ENCODE data around the gene GALNT2.

Gene GALNT2

DNA sequence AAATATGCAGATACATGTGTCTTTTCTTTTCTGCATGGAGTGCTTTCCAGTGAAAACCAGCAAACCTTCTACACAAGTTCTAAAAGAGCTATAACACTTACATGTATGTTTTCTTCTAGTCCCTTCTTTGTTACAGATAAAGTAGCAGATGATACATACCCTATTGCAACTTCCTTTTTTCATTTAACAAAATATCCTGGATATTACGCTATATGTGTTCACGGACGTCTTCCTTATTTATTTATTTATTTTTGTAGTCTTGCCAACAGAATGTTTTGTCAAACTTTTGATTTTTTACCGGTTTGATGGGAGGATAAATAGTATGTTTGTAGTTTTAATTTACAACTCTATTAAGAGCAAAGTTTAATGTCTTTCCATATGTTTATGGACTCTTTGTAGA, 5.2 kb upstream of the GALNT2 start:
- Histone ChIP-seq H3K79me2 (ENCODE audit: insufficient read depth, low read length) (no peaks in the 10 kb centered on the region), H3F3A (ENCODE audit: low read depth) (peaks cover 9% of the 10 kb centered on the region), H3K4me2 (ENCODE audit: low read depth, low read length, poor library complexity, severe bottlenecking) (no peak overlapping the region), H3K9ac (ENCODE audit: low read depth, low read length, poor library complexity, severe bottlenecking) (no peak overlapping the region), H3K9me2 (replicated peaks; ENCODE audit: low read depth, low read length) (no peaks in the 10 kb centered on the region), H4K20me1 (ENCODE audit: insufficient read depth, low read length, poor library complexity, severe bottlenecking) (no peaks in the 10 kb centered on the region), H3K4me1 (ENCODE audit: insufficient read depth, low read length, poor library complexity, severe bottlenecking) (peaks cover 10% of the 10 kb centered on the region), H3K27me3 (ENCODE audit: insufficient read depth, low read length, poor library complexity, severe bottlenecking) (no peaks in the 10 kb centered on the region), H3K4me3 (ENCODE audit: low read length, poor library complexity, severe bottlenecking) (no peak overlapping the region), H3K36me3 (ENCODE audit: insufficient read depth, low read length) (no peaks in the 10 kb centered on the region), H3K9me3 (ENCODE audit: insufficient read depth, low read depth, low read length) (peaks cover 3% of the 10 kb centered on the region; the same call in 1 of the 2 replicates), H2AFZ (ENCODE audit: low read length) (no peak overlapping the region)
- TF ChIP-seq EZH2phosphoT487 (IDR thresholded peaks at IDR 0.05; ENCODE audit: borderline replicate concordance) (no peak), CTCF (conservative IDR thresholded peaks at IDR 0.05; ENCODE audit: low read length) (no peak)

DNA sequence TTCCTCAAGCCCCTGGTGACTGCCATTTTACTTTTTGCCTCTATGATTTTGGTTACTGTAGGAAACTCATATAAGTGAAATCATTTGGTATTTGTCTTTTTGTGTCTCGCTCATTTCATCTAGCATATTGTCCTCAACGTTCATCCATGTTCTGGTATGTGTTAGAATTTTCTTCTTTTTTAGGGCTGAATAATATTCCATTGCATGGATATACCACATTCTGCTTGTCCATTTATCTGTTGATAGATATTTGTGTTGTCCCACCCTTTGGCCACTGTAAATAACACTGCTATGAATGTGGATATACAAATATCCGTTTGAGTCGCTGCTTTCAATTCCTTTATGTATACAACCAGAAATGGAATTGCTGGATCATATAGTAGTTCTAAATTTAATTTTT, 4.5 kb upstream of the GALNT2 start:
- Histone ChIP-seq H3K9me2 (replicated peaks; ENCODE audit: low read depth, low read length) (no peaks in the 10 kb centered on the region), H3K27me3 (ENCODE audit: insufficient read depth, low read length, poor library complexity, severe bottlenecking) (no peaks in the 10 kb centered on the region), H3K36me3 (ENCODE audit: insufficient read depth, low read length) (no peaks in the 10 kb centered on the region), H3K9me3 (ENCODE audit: insufficient read depth, low read depth, low read length) (peaks cover 3% of the 10 kb centered on the region; the same call in 1 of the 2 replicates), H3K4me2 (ENCODE audit: low read depth, low read length, poor library complexity, severe bottlenecking) (no peak overlapping the region), H3K79me2 (ENCODE audit: insufficient read depth, low read length) (peaks cover 4% of the 10 kb centered on the region), H3K9ac (ENCODE audit: low read depth, low read length, poor library complexity, severe bottlenecking) (no peak overlapping the region), H3F3A (ENCODE audit: low read depth) (peaks cover 9% of the 10 kb centered on the region), H2AFZ (ENCODE audit: low read length) (no peak overlapping the region), H4K20me1 (ENCODE audit: insufficient read depth, low read length, poor library complexity, severe bottlenecking) (peaks cover 2% of the 10 kb centered on the region), H3K4me3 (ENCODE audit: low read length, poor library complexity, severe bottlenecking) (no peak overlapping the region), H3K4me1 (ENCODE audit: insufficient read depth, low read length, poor library complexity, severe bottlenecking) (peaks cover 10% of the 10 kb centered on the region)
- TF ChIP-seq EZH2phosphoT487 (IDR thresholded peaks at IDR 0.05; ENCODE audit: borderline replicate concordance) (no peak), CTCF (conservative IDR thresholded peaks at IDR 0.05; ENCODE audit: low read length) (no peak)

- Histone ChIP-seq H3K36me3 (ENCODE audit: insufficient read depth, low read length) (no peaks in the 10 kb centered on the region), H2AFZ (ENCODE audit: low read length) (no peak overlapping the region), H3K9me3 (ENCODE audit: insufficient read depth, low read depth, low read length) (peaks cover 3% of the 10 kb centered on the region; the same call in 1 of the 2 replicates), H3K9me2 (replicated peaks; ENCODE audit: low read depth, low read length) (no peaks in the 10 kb centered on the region), H3K79me2 (ENCODE audit: insufficient read depth, low read length) (peaks cover 22% of the 10 kb centered on the region), H3K27me3 (ENCODE audit: insufficient read depth, low read length, poor library complexity, severe bottlenecking) (no peaks in the 10 kb centered on the region), H3K9ac (ENCODE audit: low read depth, low read length, poor library complexity, severe bottlenecking) (no peak overlapping the region), H3K4me1 (ENCODE audit: insufficient read depth, low read length, poor library complexity, severe bottlenecking) (peaks cover 14% of the 10 kb centered on the region), H3K4me3 (ENCODE audit: low read length, poor library complexity, severe bottlenecking) (no peak overlapping the region), H4K20me1 (ENCODE audit: insufficient read depth, low read length, poor library complexity, severe bottlenecking) (peaks cover 19% of the 10 kb centered on the region), H3K4me2 (ENCODE audit: low read depth, low read length, poor library complexity, severe bottlenecking) (no peak overlapping the region), H3F3A (ENCODE audit: low read depth) (peaks cover 9% of the 10 kb centered on the region)
- TF ChIP-seq EZH2phosphoT487 (IDR thresholded peaks at IDR 0.05; ENCODE audit: borderline replicate concordance) (no peak), CTCF (conservative IDR thresholded peaks at IDR 0.05; ENCODE audit: low read length) (no peak)
Observed at GRCh38 chr1:230064283-230064682, 2.8 kb upstream of the GALNT2 start.
